HepG2 (cell line): ENCODE measurements around the gene TCAF1. TPM values are rescaled to one million over a fixed set of nuclear protein-coding genes. Genes with fewer than 3 reads are reported as not detected.

Source experiments
- CTCF ChIP-seq: sonication (generic); formaldehyde crosslinking; IDR thresholded peaks from 2 replicates; pipeline ENCODE4 v1.5.0; 2020; ENCODE audit warnings: mild to moderate bottlenecking, missing genetic modification reagents, moderate library complexity
- GATAD1 ChIP-seq: IDR thresholded peaks from 2 replicates; pipeline ENCODE4 v1.6.1; 2016; ENCODE audit warnings: missing genetic modification reagents, missing compliant biosample characterization
- GLI4 ChIP-seq: sonication (generic); formaldehyde crosslinking; IDR thresholded peaks from 2 replicates; pipeline ENCODE4 v1.5.1; 2020; ENCODE audit warnings: missing genetic modification reagents, mild to moderate bottlenecking, moderate library complexity, borderline replicate concordance
- HHEX ChIP-seq: IDR thresholded peaks from 2 replicates; pipeline ENCODE4 v1.6.1; 2016; ENCODE audit warnings: control low read depth
- KDM4B ChIP-seq: sonication (generic); formaldehyde crosslinking; IDR thresholded peaks from 2 replicates; pipeline ENCODE4 v1.4.0; 2020; ENCODE audit warnings: missing genetic modification reagents
- NFE2 ChIP-seq: sonication (generic); formaldehyde crosslinking; IDR thresholded peaks from 2 replicates; pipeline ENCODE4 v1.4.0; 2020; ENCODE audit warnings: missing genetic modification reagents
- NPAS2 ChIP-seq: sonication (generic); formaldehyde crosslinking; IDR thresholded peaks from 2 replicates; pipeline ENCODE4 v1.8.0; 2022; ENCODE audit warnings: mild to moderate bottlenecking, missing genetic modification reagents, borderline replicate concordance
- PAF1 ChIP-seq: IDR thresholded peaks from 2 replicates; pipeline ENCODE4 v1.6.1; 2016; ENCODE audit warnings: missing genetic modification reagents, missing compliant biosample characterization
- PBX2 ChIP-seq: IDR thresholded peaks from 2 replicates; pipeline ENCODE4 v1.6.1; 2016; ENCODE audit warnings: control low read depth
- PITX1 ChIP-seq: sonication (generic); formaldehyde crosslinking; IDR thresholded peaks from 2 replicates; pipeline ENCODE4 v1.5.1; 2020; ENCODE audit warnings: mild to moderate bottlenecking, missing genetic modification reagents
- SMAD1 ChIP-seq: sonication (generic); formaldehyde crosslinking; IDR thresholded peaks from 2 replicates; pipeline ENCODE4 v1.4.0; 2020; ENCODE audit warnings: missing genetic modification reagents, low read depth, mild to moderate bottlenecking, borderline replicate concordance
- ZBTB43 ChIP-seq: sonication (generic); formaldehyde crosslinking; conservative IDR thresholded peaks from 2 replicates; pipeline ENCODE4 v1.4.0; 2020; ENCODE audit warnings: missing genetic modification reagents
- ZNF12 ChIP-seq: sonication (generic); formaldehyde crosslinking; IDR thresholded peaks from 2 replicates; pipeline ENCODE4 v1.5.0; 2020; ENCODE audit warnings: missing genetic modification reagents
- ZNF121 ChIP-seq: sonication (generic); formaldehyde crosslinking; IDR thresholded peaks from 2 replicates; pipeline ENCODE4 v1.5.0; 2020; ENCODE audit warnings: mild to moderate bottlenecking, missing genetic modification reagents
- ZNF251 ChIP-seq: sonication (generic); formaldehyde crosslinking; IDR thresholded peaks from 2 replicates; pipeline ENCODE4 v1.9.0; 2021; ENCODE audit warnings: mild to moderate bottlenecking, missing genetic modification reagents
- ZNF333 ChIP-seq: sonication (generic); formaldehyde crosslinking; IDR thresholded peaks from 2 replicates; pipeline ENCODE4 v1.4.0; 2020; ENCODE audit warnings: mild to moderate bottlenecking, missing genetic modification reagents, borderline replicate concordance
- ZNF549 ChIP-seq: sonication (generic); formaldehyde crosslinking; IDR thresholded peaks from 2 replicates; pipeline ENCODE4 v1.5.0; 2020; ENCODE audit warnings: missing genetic modification reagents
- ZNF569 ChIP-seq: sonication (generic); formaldehyde crosslinking; IDR thresholded peaks from 2 replicates; pipeline ENCODE4 v1.5.0; 2020; ENCODE audit warnings: mild to moderate bottlenecking, missing genetic modification reagents, moderate library complexity, borderline replicate concordance
- ZNF597 ChIP-seq: sonication (generic); formaldehyde crosslinking; IDR thresholded peaks from 2 replicates; pipeline ENCODE4 v1.5.0; 2020; ENCODE audit warnings: missing genetic modification reagents
- ZNF629 ChIP-seq: sonication (generic); formaldehyde crosslinking; conservative IDR thresholded peaks from 2 replicates; pipeline ENCODE4 v1.5.0; 2020; ENCODE audit warnings: missing genetic modification reagents
- ZNF644 ChIP-seq: IDR thresholded peaks from 2 replicates; pipeline ENCODE4 v1.6.1; 2016; ENCODE audit warnings: low read depth
- ZNF737 ChIP-seq: sonication (generic); formaldehyde crosslinking; IDR thresholded peaks from 2 replicates; pipeline ENCODE4 v1.5.0; 2020; ENCODE audit warnings: missing genetic modification reagents, mild to moderate bottlenecking, borderline replicate concordance
- ZNF776 ChIP-seq: sonication (generic); formaldehyde crosslinking; IDR thresholded peaks from 2 replicates; pipeline ENCODE4 v1.4.0; 2020; ENCODE audit warnings: mild to moderate bottlenecking, missing genetic modification reagents
- ZUFSP ChIP-seq: sonication (generic); formaldehyde crosslinking; IDR thresholded peaks from 2 replicates; pipeline ENCODE4 v1.9.0; 2021; ENCODE audit warnings: missing genetic modification reagents, mild to moderate bottlenecking, borderline replicate concordance
- polyA plus RNA-seq, 8 experiments: library from polyadenylated mRNA; depleted of rRNA in 3 of 8; stranded (reverse) in 7 of 8; unstranded in 1 of 8; fragments of >200 nt; fragmentation: Illumina TruSeq in 4 of 8; extraction: Trizol in 4 of 8; gene quantifications; 2 replicates each; pipeline versions ENCODE4 v1.2.1 to v1.2.3, GENCODE V29; 2011 to 2016; ENCODE audit warnings: low read depth in 4 of 8, missing spikeins in 1 of 8, mixed read lengths in 1 of 8; ENCODE audit not compliant: insufficient read depth in 1 of 8
- total RNA-seq, 5 experiments: library from RNA; depleted of rRNA; stranded (reverse); fragments of >200 nt; fragmentation: Illumina TruSeq; extraction: Trizol; gene quantifications; 2 replicates each; pipeline ENCODE4 v1.2.3, GENCODE V29; 2016; ENCODE audit warnings: low read depth in 1 of 5

The TCAF1 gene
- total and polyA plus RNA-seq, 2 of the 13 experiments (the other 11 are each of a cell fraction or from before 2014, with no cell fraction given): 36.2 to 101 TPM

- TF ChIP-seq ZNF597 (CRISPR knock-in tag) (no peak), ZUFSP (no peak), ZNF121 (CRISPR knock-in tag) (peak; percentile 62; the same call in 1 of the 2 replicates), ZNF12 (CRISPR knock-in tag) (no peak), KDM4B (CRISPR knock-in tag) (0 out of 2 replicates have a peak, but pooled peaks have one; percentile 79), NPAS2 (CRISPR knock-in tag) (no peak), PBX2 (CRISPR knock-in tag) (no peak), ZNF644 (CRISPR knock-in tag) (0 out of 2 replicates have a peak, but pooled peaks have one; percentile 25), HHEX (CRISPR knock-in tag) (0 out of 2 replicates have a peak, but pooled peaks have one; percentile 30), PAF1 (CRISPR knock-in tag) (no peak), SMAD1 (CRISPR knock-in tag) (peak; percentile 94; the same call in 1 of the 2 replicates), ZNF333 (peak; percentile 57), ZNF251 (CRISPR knock-in tag) (0 out of 2 replicates have a peak, but pooled peaks have one; percentile 31), GLI4 (0 out of 2 replicates have a peak, but pooled peaks have one; percentile 30), ZNF776 (peak; percentile 71), ZNF737 (no peak), NFE2 (CRISPR knock-in tag) (no peak), PITX1 (CRISPR knock-in tag) (peak; percentile 83), GATAD1 (CRISPR knock-in tag) (peak; percentile 30), ZNF569 (CRISPR knock-in tag) (no peak; the same call in 1 of the 2 replicates), CTCF (CRISPR knock-in tag) (peak; percentile 62), ZNF549 (CRISPR knock-in tag) (no peak), ZBTB43 (CRISPR knock-in tag) (no peak; the same call in 1 of the 2 replicates), ZNF629 (CRISPR knock-in tag) (peak; percentile 66)
These were observed at the start of gene TCAF1 (continued) for GRCh38 chr7:143901668-143902331.
